AG04450 (cell line): ENCODE data around the gene ELFN1. TPM values are rescaled to one million over a fixed set of nuclear protein-coding genes. Genes with fewer than 3 reads are reported as not detected.

Experiments used
- CTCF ChIA-PET: fragments of 300-600, 350-600 bp; formaldehyde crosslinking; extraction: SDS; loops from one replicate; lab custom pipeline; 2022; ENCODE audit warnings: antibody characterized with exemption, inconsistent platforms; lab: Charles Lee
- POLR2A ChIA-PET: fragments of 350-600 bp; formaldehyde crosslinking; extraction: SDS; loops from one replicate; lab custom pipeline; 2021; ENCODE audit warnings: antibody characterized with exemption, inconsistent platforms; lab: Yijun Ruan, JAX
- DNase-seq: peaks from one replicate; pipeline ENCODE4 v3.0.0-alpha.2; 2011; ENCODE audit warnings: low read depth, low spot score
- H3K27ac ChIP-seq: one replicate; pipeline ENCODE4 v1.5.1; 2012; ENCODE audit warnings: low read depth, low read length, control low read depth
- H3K27me3 ChIP-seq: one replicate; pipeline ENCODE4 v1.6.0; 2012; ENCODE audit warnings: low read length; ENCODE audit not compliant: control insufficient read depth, insufficient read depth
- H3K4me3 ChIP-seq: 2 replicates; pipeline ENCODE4 v1.5.1; 2011; ENCODE audit warnings: mild to moderate bottlenecking, low read depth, low read length, control low read depth
- H3K9me3 ChIP-seq: 2 replicates; pipeline ENCODE4 v1.5.1; 2012; ENCODE audit warnings: low read length; ENCODE audit not compliant: control insufficient read depth, insufficient read depth
- CTCF ChIP-seq: IDR thresholded peaks from 2 replicates; pipeline ENCODE4 v1.5.1; 2011; ENCODE audit warnings: low read depth, low read length, control low read depth, inconsistent platforms
- polyA plus RNA-seq: library from polyadenylated mRNA; depleted of rRNA; stranded (reverse); fragments of >200 nt; gene quantifications from 2 replicates; pipeline ENCODE4 v1.2.3, GENCODE V29; 2011

Gene ELFN1
- polyA plus RNA-seq, 1 experiment, result 0.10 TPM

GRCh38 chr7:1690359-1690958 lies 20.4 kb downstream of the ELFN1 start:
- POLR2A ChIA-PET, result no interaction called here
- H3K4me3 ChIP-seq, result no peak overlapping the region
- H3K9me3 ChIP-seq, result no peaks in the 10 kb centered on the region; the same call in 1 of the 2 replicates
- peaks cover 29% of the 10 kb centered on the region for H3K27me3 ChIP-seq
- DNase-seq, result no peak
- CTCF ChIA-PET, result no interaction called here
- H3K27ac ChIP-seq, result no peak overlapping the region
- no peak for TF ChIP-seq CTCF

- ChIA-PET POLR2A (no interaction called here), CTCF (no interaction called here)
- no peak for TF ChIP-seq CTCF
- no peak for DNase-seq
- Histone ChIP-seq H3K27me3 (peaks cover 32% of the 10 kb centered on the region), H3K4me3 (no peak overlapping the region), H3K27ac (no peak overlapping the region), H3K9me3 (no peaks in the 10 kb centered on the region; the same call in 1 of the 2 replicates)
Measured at GRCh38 chr7:1691096-1691495, 21.0 kb downstream of the ELFN1 start.

- Histone ChIP-seq H3K27ac (no peak overlapping the region), H3K4me3 (no peak overlapping the region), H3K27me3 (peaks cover 33% of the 10 kb centered on the region), H3K9me3 (no peaks in the 10 kb centered on the region; the same call in 1 of the 2 replicates)
- POLR2A ChIA-PET, result no interaction called here
- CTCF ChIA-PET, result no interaction called here
- no peak for TF ChIP-seq CTCF
- no peak for DNase-seq
Measured at GRCh38 chr7:1691601-1692514, 21.8 kb downstream of the ELFN1 start.

GRCh38 chr7:1692515-1693418 lies 22.7 kb downstream of the ELFN1 start:
- H3K27ac ChIP-seq, result no peak overlapping the region
- CTCF ChIA-PET, result no interaction called here

More at GRCh38 chr7:1692515-1693418, 22.7 kb downstream of the ELFN1 start:
- TF ChIP-seq CTCF, result no peak
- H3K27me3 ChIP-seq, result peaks cover 41% of the 10 kb centered on the region
- POLR2A ChIA-PET, result no interaction called here
- no peak overlapping the region for H3K4me3 ChIP-seq
- H3K9me3 ChIP-seq, result no peaks in the 10 kb centered on the region; the same call in 1 of the 2 replicates
- no peak for DNase-seq
